Measurements from ENCODE around the gene BMP3.

BMP3 gene

GRCh38 chr4:81106150-81106549, 75.6 kb downstream of the BMP3 start:
- TF ChIP-seq, protein P1, sequence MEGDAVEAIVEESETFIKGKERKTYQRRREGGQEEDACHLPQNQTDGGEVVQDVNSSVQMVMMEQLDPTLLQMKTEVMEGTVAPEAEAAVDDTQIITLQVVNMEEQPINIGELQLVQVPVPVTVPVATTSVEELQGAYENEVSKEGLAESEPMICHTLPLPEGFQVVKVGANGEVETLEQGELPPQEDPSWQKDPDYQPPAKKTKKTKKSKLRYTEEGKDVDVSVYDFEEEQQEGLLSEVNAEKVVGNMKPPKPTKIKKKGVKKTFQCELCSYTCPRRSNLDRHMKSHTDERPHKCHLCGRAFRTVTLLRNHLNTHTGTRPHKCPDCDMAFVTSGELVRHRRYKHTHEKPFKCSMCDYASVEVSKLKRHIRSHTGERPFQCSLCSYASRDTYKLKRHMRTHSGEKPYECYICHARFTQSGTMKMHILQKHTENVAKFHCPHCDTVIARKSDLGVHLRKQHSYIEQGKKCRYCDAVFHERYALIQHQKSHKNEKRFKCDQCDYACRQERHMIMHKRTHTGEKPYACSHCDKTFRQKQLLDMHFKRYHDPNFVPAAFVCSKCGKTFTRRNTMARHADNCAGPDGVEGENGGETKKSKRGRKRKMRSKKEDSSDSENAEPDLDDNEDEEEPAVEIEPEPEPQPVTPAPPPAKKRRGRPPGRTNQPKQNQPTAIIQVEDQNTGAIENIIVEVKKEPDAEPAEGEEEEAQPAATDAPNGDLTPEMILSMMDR (IDR thresholded peaks at IDR 0.05; ENCODE audit: low read length, missing control alignments), result no peak
- no peak overlapping the region for H3K4me3 ChIP-seq (replicated peaks; ENCODE audit: low read depth, low read length)
- DNase-seq (ENCODE audit: low read depth), result no peak

All from fibroblast of pulmonary artery (primary cell).